Measurements from ENCODE around the gene ELF1.

- no peak for TF ChIP-seq CTCF (IDR thresholded peaks at IDR 0.05)
- TF ChIP-seq POLR2A (IDR thresholded peaks at IDR 0.05): no peak
Observed at GRCh38 chr13:40982772-40983171, 36.3 kb downstream of the ELF1 start.
